ENCODE measurements around the gene RPSA.

Gene RPSA

GRCh38 chr3:39376959-39377634, 29.4 kb upstream of the RPSA start:
- H3K4me2 ChIP-seq (ENCODE audit: low read depth, low read length, poor library complexity, severe bottlenecking): no peak overlapping the region

GRCh38 chr3:39378088-39378487, 28.4 kb upstream of the RPSA start:
- H3K9me2 ChIP-seq (replicated peaks; ENCODE audit: low read depth, low read length): no peaks in the 10 kb centered on the region
- no peaks in the 10 kb centered on the region for H3K9me3 ChIP-seq (ENCODE audit: insufficient read depth, low read depth, low read length)
- no peaks in the 10 kb centered on the region for H3F3A ChIP-seq (ENCODE audit: low read depth)
- H3K4me3 ChIP-seq (ENCODE audit: low read length, poor library complexity, severe bottlenecking): no peak overlapping the region
- peaks cover 24% of the 10 kb centered on the region for H3K4me1 ChIP-seq (ENCODE audit: insufficient read depth, low read length, poor library complexity, severe bottlenecking)
- peaks cover 6% of the 10 kb centered on the region; the same call in 1 of the 2 replicates for H3K79me2 ChIP-seq (ENCODE audit: insufficient read depth, low read length)
- TF ChIP-seq EZH2phosphoT487 (IDR thresholded peaks at IDR 0.05; ENCODE audit: borderline replicate concordance): no peak
- peak; percentile 97 for TF ChIP-seq CTCF (conservative IDR thresholded peaks at IDR 0.05; ENCODE audit: low read length)
- 0 out of 2 replicates have a peak overlapping the region, but pooled peaks have one; percentile 35 for H2AFZ ChIP-seq (ENCODE audit: low read length)
- peak overlapping the region; percentile 46 for H3K9ac ChIP-seq (ENCODE audit: low read depth, low read length, poor library complexity, severe bottlenecking)
- no peaks in the 10 kb centered on the region for H3K36me3 ChIP-seq (ENCODE audit: insufficient read depth, low read length)
- H3K27me3 ChIP-seq (ENCODE audit: insufficient read depth, low read length, poor library complexity, severe bottlenecking): no peaks in the 10 kb centered on the region
- peak overlapping the region; percentile 13 for H3K4me2 ChIP-seq (ENCODE audit: low read depth, low read length, poor library complexity, severe bottlenecking)
- H4K20me1 ChIP-seq (ENCODE audit: insufficient read depth, low read length, poor library complexity, severe bottlenecking): no peaks in the 10 kb centered on the region

More at GRCh38 chr3:39376959-39377634, 29.4 kb upstream of the RPSA start:
- H3K4me3 ChIP-seq (ENCODE audit: low read length, poor library complexity, severe bottlenecking): no peak overlapping the region
- H3K9ac ChIP-seq (ENCODE audit: low read depth, low read length, poor library complexity, severe bottlenecking): peak overlapping the region; percentile 46
- peaks cover 16% of the 10 kb centered on the region for H3K4me1 ChIP-seq (ENCODE audit: insufficient read depth, low read length, poor library complexity, severe bottlenecking)
- H3K9me3 ChIP-seq (ENCODE audit: insufficient read depth, low read depth, low read length): no peaks in the 10 kb centered on the region
- TF ChIP-seq CTCF (conservative IDR thresholded peaks at IDR 0.05; ENCODE audit: low read length) (no peak), EZH2phosphoT487 (IDR thresholded peaks at IDR 0.05; ENCODE audit: borderline replicate concordance) (no peak)
- H3F3A ChIP-seq (ENCODE audit: low read depth): no peaks in the 10 kb centered on the region
- no peaks in the 10 kb centered on the region for H3K36me3 ChIP-seq (ENCODE audit: insufficient read depth, low read length)
- no peaks in the 10 kb centered on the region for H3K79me2 ChIP-seq (ENCODE audit: insufficient read depth, low read length)
- no peaks in the 10 kb centered on the region for H3K27me3 ChIP-seq (ENCODE audit: insufficient read depth, low read length, poor library complexity, severe bottlenecking)
- no peaks in the 10 kb centered on the region for H3K9me2 ChIP-seq (replicated peaks; ENCODE audit: low read depth, low read length)
- H2AFZ ChIP-seq (ENCODE audit: low read length): no peak overlapping the region
- no peaks in the 10 kb centered on the region for H4K20me1 ChIP-seq (ENCODE audit: insufficient read depth, low read length, poor library complexity, severe bottlenecking)

- Histone ChIP-seq H3K9ac (ENCODE audit: low read depth, low read length, poor library complexity, severe bottlenecking) (no peak overlapping the region), H3K79me2 (ENCODE audit: insufficient read depth, low read length) (peaks cover 12% of the 10 kb centered on the region), H3F3A (ENCODE audit: low read depth) (no peaks in the 10 kb centered on the region), H3K9me3 (ENCODE audit: insufficient read depth, low read depth, low read length) (no peaks in the 10 kb centered on the region), H3K4me1 (ENCODE audit: insufficient read depth, low read length, poor library complexity, severe bottlenecking) (peaks cover 24% of the 10 kb centered on the region), H3K9me2 (replicated peaks; ENCODE audit: low read depth, low read length) (no peaks in the 10 kb centered on the region), H2AFZ (ENCODE audit: low read length) (no peak overlapping the region), H3K4me2 (ENCODE audit: low read depth, low read length, poor library complexity, severe bottlenecking) (no peak overlapping the region), H3K36me3 (ENCODE audit: insufficient read depth, low read length) (no peaks in the 10 kb centered on the region), H4K20me1 (ENCODE audit: insufficient read depth, low read length, poor library complexity, severe bottlenecking) (peaks cover 5% of the 10 kb centered on the region), H3K27me3 (ENCODE audit: insufficient read depth, low read length, poor library complexity, severe bottlenecking) (no peaks in the 10 kb centered on the region), H3K4me3 (ENCODE audit: low read length, poor library complexity, severe bottlenecking) (no peak overlapping the region)
- no peak for TF ChIP-seq EZH2phosphoT487 (IDR thresholded peaks at IDR 0.05; ENCODE audit: borderline replicate concordance)
- no peak for TF ChIP-seq CTCF (conservative IDR thresholded peaks at IDR 0.05; ENCODE audit: low read length)
Measured at GRCh38 chr3:39378957-39379777, 27.4 kb upstream of the RPSA start.
